ENCODE results near the gene ESYT3.
A peak's percentile ranks its signal among the peaks of the same experiment; 100 is the strongest.

DNA sequence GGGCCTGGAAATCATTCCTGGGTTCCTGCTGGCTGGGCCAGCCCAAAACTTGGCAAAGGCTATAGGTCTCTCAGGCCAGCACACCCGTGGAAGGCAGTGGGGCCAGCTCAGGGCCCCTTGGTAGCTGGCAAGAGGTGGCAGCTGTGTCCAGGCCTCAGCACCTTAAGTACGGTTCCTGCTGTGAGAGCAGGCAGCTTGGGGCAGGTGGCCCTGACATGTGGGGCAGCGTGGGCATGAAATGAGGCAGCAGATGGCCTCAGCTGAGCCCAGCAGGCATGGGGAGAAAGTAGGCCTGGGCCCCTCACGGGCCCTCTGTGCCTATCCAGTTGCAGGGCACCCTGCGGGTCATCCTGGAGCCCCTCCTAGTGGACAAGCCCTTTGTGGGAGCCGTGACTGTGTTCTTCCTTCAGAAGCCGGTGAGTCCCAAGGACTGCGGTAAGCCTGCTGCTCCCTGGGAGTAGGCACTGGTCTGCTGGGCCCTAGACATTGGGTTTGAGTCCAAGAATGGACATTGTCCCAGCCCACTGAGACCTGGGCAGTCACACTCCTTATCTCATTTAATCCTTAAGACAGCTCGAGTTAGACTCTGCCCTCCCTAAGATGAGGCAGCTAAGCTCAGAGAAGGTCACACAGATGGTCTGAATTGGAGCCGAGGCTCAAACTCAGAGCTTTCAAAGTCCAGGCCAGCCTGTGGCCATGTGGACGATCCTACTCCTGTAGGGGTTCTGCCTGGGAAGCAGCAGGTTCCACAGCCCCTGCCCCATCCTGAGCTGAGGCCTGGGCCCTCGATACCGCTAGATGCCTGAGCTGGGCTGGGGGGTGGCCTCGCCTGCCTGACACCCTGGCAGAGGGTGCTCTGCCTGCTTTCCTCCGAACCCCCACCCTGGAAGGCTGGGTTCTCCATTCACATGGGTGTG, 25.5 kb downstream of the ESYT3 start:
- TF ChIP-seq MAX (IDR thresholded peaks at IDR 0.05) (no peak), TAF1 (IDR thresholded peaks at IDR 0.05; ENCODE audit: low read depth) (no peak), USF1 (IDR thresholded peaks at IDR 0.05) (no peak), YY1 (IDR thresholded peaks at IDR 0.05; ENCODE audit: low read depth) (no peak), ZBTB7A (IDR thresholded peaks at IDR 0.05; ENCODE audit: low read depth) (no peak), CREB1 (IDR thresholded peaks at IDR 0.05; ENCODE audit: low read depth) (no peak), REST (IDR thresholded peaks at IDR 0.05; ENCODE audit: low read depth) (no peak), EP300 (IDR thresholded peaks at IDR 0.05; ENCODE audit: borderline replicate concordance) (no peak), FOXM1 (IDR thresholded peaks at IDR 0.05; ENCODE audit: borderline replicate concordance, low read depth) (no peak), TEAD4 (IDR thresholded peaks at IDR 0.05) (no peak), RAD21 (IDR thresholded peaks at IDR 0.05; ENCODE audit: low read depth) (peak; percentile 20)

Measured in Ishikawa (cell line).